K562 (cell line): ENCODE data around the gene IGF2BP1.

Experiments used
- GTF3C2 ChIP-seq: IDR thresholded peaks from 3 replicates; pipeline ENCODE4 v1.6.1; 2011; ENCODE audit warnings: borderline replicate concordance, mild to moderate bottlenecking, moderate library complexity; ENCODE audit not compliant: insufficient read length; ENCODE audit errors: extremely low read depth
- NCOA4 ChIP-seq: fragments of 450-650 bp; IDR thresholded peaks from 2 replicates; pipeline ENCODE4 v1.6.1; 2018; ENCODE audit warnings: mild to moderate bottlenecking; ENCODE audit not compliant: partially characterized antibody
- POLR2A ChIP-seq: fragments of 450-650 bp; conservative IDR thresholded peaks from 2 replicates; pipeline ENCODE4 v1.6.1; 2016
- ZC3H4 ChIP-seq: sonication (generic); formaldehyde crosslinking; IDR thresholded peaks from 2 replicates; pipeline ENCODE4 v1.9.0; 2021; ENCODE audit warnings: missing genetic modification reagents, borderline replicate concordance
- TF ChIP-seq, protein P1 (sequence below): fragments of 450-650 bp; IDR thresholded peaks from 2 replicates; pipeline ENCODE4 v1.6.1; 2018; ENCODE audit not compliant: partially characterized antibody
- TF ChIP-seq, protein P2 (sequence below), 3 experiments: IDR thresholded peaks in 2 of 3; conservative IDR thresholded peaks in 1 of 3; 2 replicates each; pipeline ENCODE4 v1.5.1; 2011 to 2012; ENCODE audit warnings: low read length in 3 of 3, mild to moderate bottlenecking in 3 of 3, control low read depth in 2 of 3, improper control_type of control experiment in 1 of 3, inconsistent platforms in 1 of 3, low read depth in 1 of 3, mixed read lengths in 1 of 3, moderate library complexity in 1 of 3; ENCODE audit not compliant: insufficient read depth in 2 of 3

GRCh38 chr17:49002331-49002730 lies 5.1 kb downstream of the IGF2BP1 start:
- TF ChIP-seq, protein P1, sequence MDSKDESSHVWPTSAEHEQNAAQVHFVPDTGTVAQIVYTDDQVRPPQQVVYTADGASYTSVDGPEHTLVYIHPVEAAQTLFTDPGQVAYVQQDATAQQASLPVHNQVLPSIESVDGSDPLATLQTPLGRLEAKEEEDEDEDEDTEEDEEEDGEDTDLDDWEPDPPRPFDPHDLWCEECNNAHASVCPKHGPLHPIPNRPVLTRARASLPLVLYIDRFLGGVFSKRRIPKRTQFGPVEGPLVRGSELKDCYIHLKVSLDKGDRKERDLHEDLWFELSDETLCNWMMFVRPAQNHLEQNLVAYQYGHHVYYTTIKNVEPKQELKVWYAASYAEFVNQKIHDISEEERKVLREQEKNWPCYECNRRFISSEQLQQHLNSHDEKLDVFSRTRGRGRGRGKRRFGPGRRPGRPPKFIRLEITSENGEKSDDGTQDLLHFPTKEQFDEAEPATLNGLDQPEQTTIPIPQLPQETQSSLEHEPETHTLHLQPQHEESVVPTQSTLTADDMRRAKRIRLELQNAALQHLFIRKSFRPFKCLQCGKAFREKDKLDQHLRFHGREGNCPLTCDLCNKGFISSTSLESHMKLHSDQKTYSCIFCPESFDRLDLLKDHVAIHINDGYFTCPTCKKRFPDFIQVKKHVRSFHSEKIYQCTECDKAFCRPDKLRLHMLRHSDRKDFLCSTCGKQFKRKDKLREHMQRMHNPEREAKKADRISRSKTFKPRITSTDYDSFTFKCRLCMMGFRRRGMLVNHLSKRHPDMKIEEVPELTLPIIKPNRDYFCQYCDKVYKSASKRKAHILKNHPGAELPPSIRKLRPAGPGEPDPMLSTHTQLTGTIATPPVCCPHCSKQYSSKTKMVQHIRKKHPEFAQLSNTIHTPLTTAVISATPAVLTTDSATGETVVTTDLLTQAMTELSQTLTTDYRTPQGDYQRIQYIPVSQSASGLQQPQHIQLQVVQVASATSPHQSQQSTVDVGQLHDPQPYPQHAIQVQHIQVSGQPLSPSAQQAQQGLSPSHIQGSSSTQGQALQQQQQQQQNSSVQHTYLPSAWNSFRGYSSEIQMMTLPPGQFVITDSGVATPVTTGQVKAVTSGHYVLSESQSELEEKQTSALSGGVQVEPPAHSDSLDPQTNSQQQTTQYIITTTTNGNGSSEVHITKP: no peak
- TF ChIP-seq GTF3C2: no peak
- TF ChIP-seq, protein P2, sequence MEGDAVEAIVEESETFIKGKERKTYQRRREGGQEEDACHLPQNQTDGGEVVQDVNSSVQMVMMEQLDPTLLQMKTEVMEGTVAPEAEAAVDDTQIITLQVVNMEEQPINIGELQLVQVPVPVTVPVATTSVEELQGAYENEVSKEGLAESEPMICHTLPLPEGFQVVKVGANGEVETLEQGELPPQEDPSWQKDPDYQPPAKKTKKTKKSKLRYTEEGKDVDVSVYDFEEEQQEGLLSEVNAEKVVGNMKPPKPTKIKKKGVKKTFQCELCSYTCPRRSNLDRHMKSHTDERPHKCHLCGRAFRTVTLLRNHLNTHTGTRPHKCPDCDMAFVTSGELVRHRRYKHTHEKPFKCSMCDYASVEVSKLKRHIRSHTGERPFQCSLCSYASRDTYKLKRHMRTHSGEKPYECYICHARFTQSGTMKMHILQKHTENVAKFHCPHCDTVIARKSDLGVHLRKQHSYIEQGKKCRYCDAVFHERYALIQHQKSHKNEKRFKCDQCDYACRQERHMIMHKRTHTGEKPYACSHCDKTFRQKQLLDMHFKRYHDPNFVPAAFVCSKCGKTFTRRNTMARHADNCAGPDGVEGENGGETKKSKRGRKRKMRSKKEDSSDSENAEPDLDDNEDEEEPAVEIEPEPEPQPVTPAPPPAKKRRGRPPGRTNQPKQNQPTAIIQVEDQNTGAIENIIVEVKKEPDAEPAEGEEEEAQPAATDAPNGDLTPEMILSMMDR (IDR thresholded peaks at IDR 0.05 in 2 of 3, conservative IDR thresholded peaks at IDR 0.05 in 1 of 3; ENCODE audit: insufficient read depth in 2 of 3, low read depth in 1 of 3, low read length in 3 of 3): no peak
- no peak for TF ChIP-seq ZC3H4 (CRISPR knock-in tag)
- no peak for TF ChIP-seq POLR2A
- TF ChIP-seq NCOA4: no peak
